H9 (cell line): Measurements from ENCODE around the gene USP14. TPM values are rescaled to one million over a fixed set of nuclear protein-coding genes. Genes with fewer than 3 reads are reported as not detected.
"Not testable (repeated sequence)": the region's sequence is repeated elsewhere in the genome, so short reads cannot be mapped to it uniquely, and the experiment has no call there.

Experiments used
- DNase-seq: peaks from one replicate; pipeline ENCODE4 v3.0.0-alpha.2; 2017
- H2AFZ ChIP-seq: one replicate; pipeline ENCODE4 v1.6.1; 2013; ENCODE audit warnings: mild to moderate bottlenecking, low read length, control low read depth, moderate library complexity
- H2AK5ac ChIP-seq: 2 replicates; pipeline ENCODE4 v1.6.1; 2013; ENCODE audit warnings: low read length, control low read depth, mixed read lengths; ENCODE audit not compliant: insufficient read length
- H2BK120ac ChIP-seq: one replicate; pipeline ENCODE4 v1.6.1; 2013; ENCODE audit warnings: low read depth, mild to moderate bottlenecking, low read length, control low read depth, inconsistent platforms; ENCODE audit not compliant: poor library complexity, severe bottlenecking
- H2BK12ac ChIP-seq: 2 replicates; pipeline ENCODE4 v1.6.1; 2013; ENCODE audit warnings: low read length, control low read depth, mixed read lengths, low read depth; ENCODE audit not compliant: insufficient read length
- H2BK15ac ChIP-seq: 2 replicates; pipeline ENCODE4 v1.6.1; 2013; ENCODE audit warnings: low read depth, low read length, control low read depth
- H2BK20ac ChIP-seq: one replicate; pipeline ENCODE4 v1.6.1; 2013; ENCODE audit warnings: low read depth, mild to moderate bottlenecking, low read length, control low read depth, inconsistent platforms; ENCODE audit not compliant: poor library complexity, severe bottlenecking
- H2BK5ac ChIP-seq: 2 replicates; pipeline ENCODE4 v1.6.1; 2013; ENCODE audit warnings: low read length, control low read depth, mixed read lengths; ENCODE audit not compliant: insufficient read length
- H3K14ac ChIP-seq: 2 replicates; pipeline ENCODE4 v1.6.1; 2013; ENCODE audit warnings: low read length, control low read depth; ENCODE audit not compliant: insufficient read depth
- H3K18ac ChIP-seq: 2 replicates; pipeline ENCODE4 v1.6.1; 2013; ENCODE audit warnings: low read depth, mild to moderate bottlenecking, mixed read lengths, low read length, control low read depth; ENCODE audit not compliant: insufficient read length
- H3K23ac ChIP-seq: 2 replicates; pipeline ENCODE4 v1.6.1; 2013; ENCODE audit warnings: low read length, control low read depth, mixed read lengths, low read depth; ENCODE audit not compliant: insufficient read length
- H3K23me2 ChIP-seq: 2 replicates; pipeline ENCODE4 v1.6.1; 2013; ENCODE audit warnings: low read depth, mild to moderate bottlenecking, mixed read lengths, low read length, control low read depth; ENCODE audit not compliant: insufficient read length, poor library complexity, severe bottlenecking
- H3K27ac ChIP-seq: 2 replicates; pipeline ENCODE4 v1.5.1; 2013; ENCODE audit warnings: low read length, control low read depth, mixed read lengths, low read depth; ENCODE audit not compliant: insufficient read length
- H3K27me3 ChIP-seq: 2 replicates; pipeline ENCODE4 v1.6.1; 2013; ENCODE audit warnings: low read length, control low read depth, inconsistent platforms; ENCODE audit not compliant: insufficient read depth
- H3K4ac ChIP-seq: 2 replicates; pipeline ENCODE4 v1.6.1; 2013; ENCODE audit warnings: low read depth, mild to moderate bottlenecking, control low read depth, inconsistent platforms, low read length, moderate library complexity
- H3K4me1 ChIP-seq: 2 replicates; pipeline ENCODE4 v1.6.1; 2013; ENCODE audit warnings: low read length, control low read depth, inconsistent platforms; ENCODE audit not compliant: insufficient read depth
- H3K4me2 ChIP-seq: 2 replicates; pipeline ENCODE4 v1.6.1; 2013; ENCODE audit warnings: low read length, control low read depth, mixed read lengths; ENCODE audit not compliant: insufficient read length, insufficient read depth
- H3K56ac ChIP-seq: 2 replicates; pipeline ENCODE4 v1.6.1; 2013; ENCODE audit warnings: low read depth, mild to moderate bottlenecking, mixed read lengths, low read length, control low read depth; ENCODE audit not compliant: insufficient read length
- H3K79me1 ChIP-seq: 2 replicates; pipeline ENCODE4 v1.6.1; 2013; ENCODE audit warnings: low read depth, mild to moderate bottlenecking, moderate library complexity, low read length, control low read depth, inconsistent platforms; ENCODE audit not compliant: insufficient read depth, poor library complexity, severe bottlenecking
- H3K79me2 ChIP-seq: 2 replicates; pipeline ENCODE4 v1.6.1; 2013; ENCODE audit warnings: low read length, control low read depth, inconsistent platforms; ENCODE audit not compliant: insufficient read depth
- H3K9ac ChIP-seq: 2 replicates; pipeline ENCODE4 v1.6.1; 2013; ENCODE audit warnings: low read length, control low read depth, mixed read lengths; ENCODE audit not compliant: insufficient read length; ENCODE audit errors: extremely low read depth
- H3K9me3 ChIP-seq: one replicate; pipeline ENCODE4 v1.6.1; 2013; ENCODE audit warnings: low read depth, low read length, inconsistent platforms; ENCODE audit not compliant: control insufficient read depth
- H3T11ph ChIP-seq: one replicate; pipeline ENCODE4 v1.6.1; 2013; ENCODE audit warnings: mild to moderate bottlenecking, low read length, control low read depth, inconsistent platforms
- H4K20me1 ChIP-seq: one replicate; pipeline ENCODE4 v1.6.1; 2013; ENCODE audit not compliant: control insufficient read depth, insufficient read length, insufficient read depth
- H4K5ac ChIP-seq: 2 replicates; pipeline ENCODE4 v1.6.1; 2013; ENCODE audit warnings: low read depth, mild to moderate bottlenecking, mixed read lengths, low read length, control low read depth; ENCODE audit not compliant: insufficient read length
- H4K8ac ChIP-seq: replicated peaks from 2 replicates; pipeline ENCODE4 v1.6.1; 2013; ENCODE audit warnings: low read length, control low read depth, mixed read lengths, low read depth; ENCODE audit not compliant: insufficient read length
- H4K91ac ChIP-seq: 2 replicates; pipeline ENCODE4 v1.6.1; 2013; ENCODE audit warnings: low read depth, mild to moderate bottlenecking, moderate library complexity, mixed read lengths, low read length, control low read depth; ENCODE audit not compliant: insufficient read length
- H3K27ac Mint-ChIP-seq, 3 experiments: 2 replicates in 2 of 3; 3 replicates in 1 of 3; pipeline ENCODE4 v1.8.0; 2020 to 2021; ENCODE audit warnings: mixed read lengths in 3 of 3, mild to moderate bottlenecking in 1 of 3, moderate library complexity in 1 of 3
- H3K27me3 Mint-ChIP-seq: 2 replicates; pipeline ENCODE4 v1.8.0; 2021; ENCODE audit warnings: low read depth, mild to moderate bottlenecking, moderate library complexity, mixed read lengths
- H3K36me3 Mint-ChIP-seq, 3 experiments: 2 replicates in 2 of 3; 3 replicates in 1 of 3; pipeline ENCODE4 v1.8.0; 2020 to 2021; ENCODE audit warnings: low read depth in 3 of 3, mixed read lengths in 3 of 3; ENCODE audit not compliant: insufficient read depth in 1 of 3
- H3K4me1 Mint-ChIP-seq, 2 experiments: 2 replicates each; pipeline ENCODE4 v1.8.0; 2020; ENCODE audit warnings: mixed read lengths in 2 of 2
- H3K4me3 Mint-ChIP-seq, 2 experiments: 2 replicates in 1 of 2; 3 replicates in 1 of 2; pipeline ENCODE4 v1.8.0; 2020 to 2021; ENCODE audit warnings: mild to moderate bottlenecking in 2 of 2, mixed read lengths in 2 of 2, moderate library complexity in 1 of 2
- H3K9me3 Mint-ChIP-seq, 2 experiments: 2 replicates in 1 of 2; 3 replicates in 1 of 2; pipeline ENCODE4 v1.8.0; 2020; ENCODE audit warnings: mild to moderate bottlenecking in 2 of 2, mixed read lengths in 2 of 2, moderate library complexity in 1 of 2
- WGBS: extraction: QIAGEN DNeasy Blood & Tissue Kit; methylation state at CpG from one replicate; pipeline ENCODE4 v1.1.7; 2013; ENCODE audit warnings: missing lambda C conversion rate, low lambda C conversion rate, mixed read lengths; ENCODE audit not compliant: insufficient read length; ENCODE audit errors: extremely low coverage; 5-methylcytosine and 5-hydroxymethylcytosine counted together
- total RNA-seq: library from RNA; stranded (reverse); gene quantifications from 2 replicates; pipeline ENCODE4 v1.2.1, GENCODE V29; 2021

The USP14 gene
- total RNA-seq, 1 experiment from 2014 or later = 92.1 TPM

DNA sequence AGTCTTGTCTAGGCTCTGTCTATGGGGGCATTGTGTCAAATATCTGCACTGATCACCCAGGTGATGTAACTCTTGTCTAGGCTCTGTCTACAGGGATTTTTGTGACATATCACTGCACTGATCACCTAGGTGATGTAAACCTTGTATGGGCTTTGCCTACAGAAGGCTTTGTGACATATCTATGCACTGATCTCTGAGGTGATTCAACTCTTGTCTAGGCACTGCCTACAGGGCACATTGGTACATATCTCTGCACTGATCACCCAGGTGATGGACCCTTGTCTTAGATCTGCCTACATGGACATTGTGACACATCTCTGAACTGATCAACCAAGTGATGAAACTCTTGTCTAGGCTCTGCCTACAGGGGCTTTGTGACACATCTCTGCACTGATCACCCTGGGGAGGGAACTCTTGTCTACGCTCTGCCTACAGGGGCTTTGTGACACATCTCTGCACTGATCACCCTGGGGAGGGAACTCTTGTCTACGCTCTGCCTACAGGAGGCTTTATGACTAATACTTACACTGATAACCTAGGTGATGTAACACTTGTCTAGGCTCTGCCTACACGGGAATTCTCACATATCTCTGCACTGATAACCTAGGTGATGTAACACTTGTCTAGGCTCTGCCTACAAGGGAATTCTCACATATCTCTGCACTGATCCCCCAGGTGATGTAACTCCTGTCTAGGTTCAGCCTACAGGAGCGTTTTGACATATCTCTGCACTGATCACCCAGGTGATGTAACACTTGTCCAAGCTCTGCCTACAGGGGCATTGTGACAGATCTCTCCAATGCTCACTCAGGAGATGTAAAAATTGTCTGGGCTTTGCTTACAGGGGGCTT, 47.8 kb upstream of the USP14 start:
- H3K4ac ChIP-seq, H3K79me1 ChIP-seq, H3K23me2 ChIP-seq, H3K23ac ChIP-seq, H3K4me1 Mint-ChIP-seq, H3K79me2 ChIP-seq, H4K5ac ChIP-seq, H2AFZ ChIP-seq, H3K4me2 ChIP-seq, H4K91ac ChIP-seq, H3K27me3 ChIP-seq, H2BK12ac ChIP-seq, H2BK120ac ChIP-seq, H2BK20ac ChIP-seq, H4K20me1 ChIP-seq, H2AK5ac ChIP-seq, H3K4me1 ChIP-seq, H2BK5ac ChIP-seq, DNase-seq, H3T11ph ChIP-seq, H2BK15ac ChIP-seq, H3K14ac ChIP-seq, H3K27ac Mint-ChIP-seq, H4K8ac ChIP-seq, H3K27ac ChIP-seq, H3K9ac ChIP-seq, H3K18ac ChIP-seq, H3K56ac ChIP-seq: not testable (repeated sequence)
- H3K36me3 Mint-ChIP-seq = peaks cover 28 to 34% (median 34%) of the 10 kb centered on the region in 3 experiments
- peaks cover 56% of the 10 kb centered on the region for H3K9me3 ChIP-seq
- no CpG with 5 or more reads among the region's 4 CpGs for WGBS
- peak overlapping the region in 1 of 2 experiments; percentile 19; a peak in 1 of 5 replicates for H3K4me3 Mint-ChIP-seq
- peaks cover 54 to 56% of the 10 kb centered on the region in 2 experiments for H3K9me3 Mint-ChIP-seq
- peaks cover 35% of the 10 kb centered on the region for H3K27me3 Mint-ChIP-seq
